H1 (cell line): ENCODE data around the gene POLR3H. TPM values are rescaled to one million over a fixed set of nuclear protein-coding genes. Genes with fewer than 3 reads are reported as not detected.

Experiments
- KDM1A ChIP-seq: fragments of 200-600, 300-600 bp; sonication (generic); IDR thresholded peaks from 2 replicates; pipeline ENCODE4 v1.7.1; 2016; ENCODE audit warnings: mild to moderate bottlenecking, low read length, borderline replicate concordance
- POLR2A ChIP-seq, 2 experiments: IDR thresholded peaks; 1 replicate in 1 of 2; 2 replicates in 1 of 2; pipeline ENCODE4 v1.6.1; 2011; ENCODE audit warnings: low read depth in 2 of 2, low read length in 2 of 2, mild to moderate bottlenecking in 2 of 2; ENCODE audit errors: control extremely low read depth in 1 of 2
- POLR2AphosphoS5 ChIP-seq: IDR thresholded peaks from 2 replicates; pipeline ENCODE4 v1.6.1; 2011; ENCODE audit warnings: low read depth, low read length
- SIRT6 ChIP-seq: IDR thresholded peaks from one replicate; pipeline ENCODE4 v1.7.1; 2012; ENCODE audit warnings: low read length, inconsistent platforms
- TAF7 ChIP-seq: optimal IDR thresholded peaks from 2 replicates; pipeline ENCODE3; 2011; ENCODE audit warnings: low read depth, mild to moderate bottlenecking, inconsistent platforms, low read length, moderate library complexity, borderline replicate concordance
- TCF12 ChIP-seq: IDR thresholded peaks from 2 replicates; pipeline ENCODE4 v1.6.1; 2011; ENCODE audit warnings: low read depth, mild to moderate bottlenecking, low read length
- polyA plus RNA-seq, 7 experiments: library from polyadenylated mRNA; depleted of rRNA in 3 of 7; stranded (reverse) in 5 of 7; unstranded in 2 of 7; fragments of >200 nt in 5 of 7; fragments of 200-250 nt in 2 of 7; gene quantifications; 1 replicate in 5 of 7; 2 replicates in 1 of 7; 4 replicates in 1 of 7; pipeline versions ENCODE4 v1.2.1 to v1.2.3, GENCODE V29; 2011 to 2013; ENCODE audit warnings: missing spikeins in 2 of 7, mixed read lengths in 2 of 7
- total RNA-seq: library from RNA; stranded (reverse); fragmentation: NEBNext Ultra II Directional; extraction: Animal tissue kit (Norgen Biotek cat#: 25700); gene quantifications from 2 replicates; pipeline ENCODE4 v1.2.1, GENCODE V29; 2021

POLR3H gene
- total and polyA plus RNA-seq, 2 of the 8 experiments (the other 6 are each of a cell fraction or from before 2014, with no cell fraction given) = 29.7 to 39.2 TPM

GRCh38 chr22:41481925-41482318 lies 62.3 kb downstream of the POLR3H start (continued):
- TF ChIP-seq SIRT6 = no peak
- TF ChIP-seq POLR2AphosphoS5 = no peak; the same call in 1 of the 2 replicates
- TF ChIP-seq POLR2A (IDR thresholded peaks at IDR 0.05; ENCODE audit: control extremely low read depth in 1 of 2, low read depth in 2 of 2, low read length in 2 of 2) = 0 out of 3 replicates have a peak, but pooled peaks of 1 of the 2 experiments have one; percentile 26
- TF ChIP-seq TCF12 = no peak
- peak; percentile 40; the same call in 1 of the 2 replicates for TF ChIP-seq KDM1A
- TF ChIP-seq TAF7 = no peak
- TF ChIP-seq, all 59 proteins: peak for 9
